Mesendoderm (in vitro differentiated cells): Measurements from ENCODE around the gene NDUFS1.
"Not testable (repeated sequence)": the region's sequence is repeated elsewhere in the genome, so short reads cannot be mapped to it uniquely, and the experiment has no call there.

Experiments
- DNase-seq: peaks from one replicate; pipeline ENCODE4 v3.0.0; 2013
- H2AK5ac ChIP-seq: 2 replicates; pipeline ENCODE4 v1.6.1; 2013; ENCODE audit warnings: low read length, inconsistent platforms
- H2BK120ac ChIP-seq: 2 replicates; pipeline ENCODE4 v1.6.1; 2013; ENCODE audit warnings: low read depth, mild to moderate bottlenecking, low read length, moderate library complexity, mixed read lengths
- H2BK15ac ChIP-seq: replicated peaks from 2 replicates; pipeline ENCODE4 v1.6.1; 2013; ENCODE audit warnings: low read depth, mild to moderate bottlenecking, moderate library complexity
- H2BK5ac ChIP-seq: 2 replicates; pipeline ENCODE4 v1.6.1; 2013; ENCODE audit warnings: low read length, inconsistent platforms
- H3K18ac ChIP-seq: 2 replicates; pipeline ENCODE4 v1.6.1; 2013; ENCODE audit warnings: mild to moderate bottlenecking, low read length, mixed read lengths
- H3K23ac ChIP-seq: one replicate; pipeline ENCODE4 v1.6.1; 2013; ENCODE audit warnings: low read length
- H3K27ac ChIP-seq: 2 replicates; pipeline ENCODE4 v1.5.1; 2013; ENCODE audit warnings: low read depth, mild to moderate bottlenecking, inconsistent platforms, low read length, moderate library complexity
- H3K27me3 ChIP-seq: 2 replicates; pipeline ENCODE4 v1.6.1; 2013; ENCODE audit warnings: low read length, control low read depth, mild to moderate bottlenecking, inconsistent platforms; ENCODE audit not compliant: insufficient read depth, poor library complexity
- H3K36me3 ChIP-seq: 2 replicates; pipeline ENCODE4 v1.6.1; 2013; ENCODE audit warnings: low read length, inconsistent platforms; ENCODE audit not compliant: control insufficient read depth, insufficient read depth
- H3K4ac ChIP-seq: one replicate; pipeline ENCODE4 v1.6.1; 2013; ENCODE audit warnings: low read depth, mild to moderate bottlenecking, low read length, moderate library complexity
- H3K4me1 ChIP-seq: 2 replicates; pipeline ENCODE4 v1.6.1; 2013; ENCODE audit warnings: low read depth, low read length, inconsistent platforms; ENCODE audit not compliant: control insufficient read depth
- H3K4me2 ChIP-seq: 2 replicates; pipeline ENCODE4 v1.6.1; 2013; ENCODE audit warnings: low read length
- H3K4me3 ChIP-seq: 2 replicates; pipeline ENCODE4 v1.5.1; 2013; ENCODE audit warnings: mild to moderate bottlenecking, low read length
- H3K56ac ChIP-seq: one replicate; pipeline ENCODE4 v1.6.1; 2013; ENCODE audit warnings: low read length
- H3K79me1 ChIP-seq: 2 replicates; pipeline ENCODE4 v1.6.1; 2013; ENCODE audit warnings: low read length, inconsistent platforms
- H3K79me2 ChIP-seq: 2 replicates; pipeline ENCODE4 v1.6.1; 2013; ENCODE audit warnings: mild to moderate bottlenecking, low read length; ENCODE audit not compliant: control insufficient read depth, insufficient read depth
- H3K9ac ChIP-seq: 2 replicates; pipeline ENCODE4 v1.6.1; 2013; ENCODE audit warnings: low read length, inconsistent platforms
- H4K5ac ChIP-seq: one replicate; pipeline ENCODE4 v1.6.1; 2013; ENCODE audit warnings: low read length
- H4K8ac ChIP-seq: one replicate; pipeline ENCODE4 v1.6.1; 2013; ENCODE audit warnings: low read depth, mild to moderate bottlenecking, control low read depth, low read length, moderate library complexity
- WGBS: extraction: QIAGEN DNeasy Blood & Tissue Kit; methylation state at CpG from one replicate; pipeline ENCODE4 v1.1.7; 2013; ENCODE audit warnings: low lambda C conversion rate, missing lambda C conversion rate; ENCODE audit not compliant: insufficient coverage; ENCODE audit errors: extremely low coverage; 5-methylcytosine and 5-hydroxymethylcytosine counted together

NDUFS1 gene

DNA sequence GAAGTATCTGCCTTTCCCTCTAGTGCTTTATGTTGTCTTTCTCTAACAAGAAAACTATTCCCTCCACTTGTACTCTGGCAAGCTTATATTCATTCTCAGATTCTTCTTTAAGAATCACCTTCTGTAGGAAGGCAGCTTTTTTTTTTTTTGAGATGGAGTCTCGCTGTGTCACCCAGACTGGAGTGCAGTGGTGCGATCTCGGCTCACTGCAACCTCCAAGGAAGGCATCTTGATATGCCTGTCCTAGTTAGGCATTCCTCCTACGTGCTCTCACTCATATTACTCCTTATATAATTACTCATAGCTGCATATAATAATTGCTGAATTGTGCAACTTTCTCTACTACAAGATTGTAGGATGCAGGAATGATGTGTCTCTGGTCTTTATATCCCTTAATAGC is 15.8 kb downstream of the NDUFS1 start:
- H3K79me1 ChIP-seq = no peaks in the 10 kb centered on the region
- no peak overlapping the region for H3K23ac ChIP-seq
- H3K18ac ChIP-seq = no peak overlapping the region
- no peak overlapping the region for H3K27ac ChIP-seq
- no peaks in the 10 kb centered on the region for H3K79me2 ChIP-seq
- no peak overlapping the region for H2BK120ac ChIP-seq
- H2BK5ac ChIP-seq = no peak overlapping the region
- H3K56ac ChIP-seq = no peak overlapping the region
- H3K4me3 ChIP-seq = no peak overlapping the region
- no peaks in the 10 kb centered on the region for H3K4me1 ChIP-seq
- no peak overlapping the region for H3K9ac ChIP-seq
- no peak overlapping the region for H2BK15ac ChIP-seq
- no peak for DNase-seq
- WGBS = no CpG with 5 or more reads among the region's 4 CpGs
- H3K27me3 ChIP-seq = no peaks in the 10 kb centered on the region
- H4K5ac ChIP-seq = no peak overlapping the region
- no peak overlapping the region for H3K4me2 ChIP-seq
- H4K8ac ChIP-seq = no peak overlapping the region
- H2AK5ac ChIP-seq = no peak overlapping the region
- no peak overlapping the region for H3K4ac ChIP-seq
- no peaks in the 10 kb centered on the region for H3K36me3 ChIP-seq

DNA sequence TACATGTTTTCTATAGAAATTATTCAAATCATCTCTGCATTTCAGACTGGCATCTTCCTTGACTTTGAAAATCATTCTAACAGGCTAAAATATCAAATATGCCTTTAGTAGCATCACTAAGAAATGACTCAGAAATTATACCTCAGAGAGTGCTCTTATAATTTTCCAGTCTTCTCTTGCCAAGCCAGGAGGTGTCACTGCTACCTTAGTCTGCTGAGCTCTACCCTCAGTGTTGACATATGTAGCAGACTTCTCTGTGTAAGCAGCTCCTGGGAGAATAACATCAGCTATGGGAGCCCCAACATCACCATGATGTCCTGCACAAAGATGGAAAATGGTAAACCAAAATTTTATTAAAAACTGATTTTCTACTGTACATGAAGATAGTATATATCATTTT is 31.6 kb downstream of the NDUFS1 start:
- Histone ChIP-seq H2BK120ac (no peak overlapping the region), H3K4ac (no peak overlapping the region), H3K9ac (no peak overlapping the region), H3K4me2 (no peak overlapping the region), H2BK15ac (no peak overlapping the region), H3K79me2 (no peaks in the 10 kb centered on the region), H2BK5ac (no peak overlapping the region), H3K27ac (no peak overlapping the region), H3K18ac (no peak overlapping the region), H3K4me1 (no peaks in the 10 kb centered on the region), H4K5ac (no peak overlapping the region), H4K8ac (no peak overlapping the region), H3K56ac (no peak overlapping the region), H3K23ac (no peak overlapping the region), H2AK5ac (no peak overlapping the region), H3K27me3 (no peaks in the 10 kb centered on the region), H3K79me1 (no peaks in the 10 kb centered on the region), H3K36me3 (no peaks in the 10 kb centered on the region), H3K4me3 (no peak overlapping the region)
- peak; percentile 18 for DNase-seq

DNA sequence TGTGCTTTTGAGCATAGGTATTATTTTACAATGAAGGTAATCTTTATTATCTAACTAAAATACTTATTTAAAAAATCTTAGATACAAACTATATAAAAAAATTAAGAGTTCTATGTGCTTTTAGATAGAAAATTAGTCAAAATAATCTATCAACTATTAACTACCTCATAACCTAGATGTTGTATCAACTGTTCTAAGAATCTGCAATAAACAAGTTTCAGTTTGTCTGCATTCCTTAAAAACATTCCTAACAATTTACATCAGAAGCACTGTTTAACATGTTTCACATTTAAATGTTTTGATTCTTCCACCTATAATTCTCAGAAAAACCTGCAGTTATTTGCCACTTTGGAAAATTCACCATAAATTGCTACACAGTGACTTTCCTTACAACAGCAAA is 33.3 kb downstream of the NDUFS1 start:
- Histone ChIP-seq H3K79me1 (no peaks in the 10 kb centered on the region), H3K27ac (no peak overlapping the region), H3K56ac (no peak overlapping the region), H3K9ac (no peak overlapping the region), H3K4me3 (no peak overlapping the region), H3K36me3 (no peaks in the 10 kb centered on the region), H2AK5ac (no peak overlapping the region), H3K79me2 (no peaks in the 10 kb centered on the region), H3K4me2 (no peak overlapping the region), H4K8ac (no peak overlapping the region), H2BK120ac (no peak overlapping the region), H3K23ac (no peak overlapping the region), H2BK15ac (no peak overlapping the region), H2BK5ac (no peak overlapping the region), H4K5ac (no peak overlapping the region), H3K18ac (no peak overlapping the region), H3K4ac (no peak overlapping the region), H3K4me1 (no peaks in the 10 kb centered on the region), H3K27me3 (no peaks in the 10 kb centered on the region)
- DNase-seq = no peak

DNA sequence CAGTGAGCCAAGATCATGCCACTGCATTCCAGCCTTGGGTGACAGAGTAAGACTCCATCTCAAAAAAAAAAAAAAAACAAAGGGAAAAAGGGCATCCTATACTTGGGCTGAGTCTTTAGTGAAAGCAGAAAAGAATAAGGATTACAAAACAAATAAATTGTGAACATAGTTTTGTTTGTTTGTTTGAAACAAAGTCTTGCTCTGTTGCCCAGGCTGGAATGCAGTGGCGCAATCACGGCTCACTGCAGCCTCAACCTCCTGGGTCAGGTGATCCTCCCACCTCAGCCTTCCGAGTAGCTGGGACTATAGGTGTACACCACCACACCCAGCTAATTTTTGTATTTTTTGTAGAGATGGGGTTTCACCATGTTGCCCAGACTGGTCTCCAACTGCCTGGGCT is 36.7 kb downstream of the NDUFS1 start:
- H3K4me2 ChIP-seq, H2AK5ac ChIP-seq, H2BK120ac ChIP-seq, H3K79me1 ChIP-seq, H3K4me1 ChIP-seq, H2BK5ac ChIP-seq, H2BK15ac ChIP-seq, H3K18ac ChIP-seq, H3K9ac ChIP-seq, H3K79me2 ChIP-seq, H3K56ac ChIP-seq, H4K8ac ChIP-seq, H3K27me3 ChIP-seq, H3K23ac ChIP-seq, H4K5ac ChIP-seq, DNase-seq, H3K4ac ChIP-seq, H3K27ac ChIP-seq, H3K36me3 ChIP-seq, H3K4me3 ChIP-seq: not testable (repeated sequence)
- WGBS = no CpG with 5 or more reads among the region's 3 CpGs

DNA sequence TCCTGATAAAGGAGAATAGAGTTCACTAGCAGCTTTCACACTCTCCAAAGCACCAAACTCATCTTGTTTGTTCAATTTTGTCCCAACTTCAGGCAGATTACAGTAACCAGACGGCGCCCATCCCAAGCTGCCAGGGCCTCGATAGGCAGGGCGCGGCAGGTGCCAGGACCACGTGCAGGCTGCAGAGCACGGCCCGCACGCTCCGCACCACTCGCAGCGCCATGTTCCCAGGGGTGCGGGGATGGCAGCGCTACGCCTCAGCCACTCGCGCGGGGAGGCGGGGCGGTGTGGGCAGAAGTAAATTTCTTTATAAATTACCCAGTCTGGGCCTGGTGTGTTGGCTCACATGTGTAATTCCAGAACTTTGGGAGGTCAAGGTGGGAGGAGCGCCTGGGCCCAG is 43.0 kb downstream of the NDUFS1 start:
- no peak overlapping the region for H4K8ac ChIP-seq
- no peaks in the 10 kb centered on the region for H3K36me3 ChIP-seq
- no peaks in the 10 kb centered on the region for H3K79me2 ChIP-seq
- H2BK15ac ChIP-seq = no peak overlapping the region
- no peak overlapping the region for H3K4me3 ChIP-seq
- no peak overlapping the region for H3K4ac ChIP-seq
- no peak overlapping the region for H3K27ac ChIP-seq
- no peak overlapping the region for H4K5ac ChIP-seq
- H3K79me1 ChIP-seq = no peaks in the 10 kb centered on the region
- no peak overlapping the region for H3K18ac ChIP-seq
- no peak overlapping the region for H2BK120ac ChIP-seq
- no peak overlapping the region for H2AK5ac ChIP-seq
- DNase-seq = no peak
- no peak overlapping the region for H2BK5ac ChIP-seq
- H3K4me2 ChIP-seq = no peak overlapping the region
- H3K27me3 ChIP-seq = no peaks in the 10 kb centered on the region
- no peaks in the 10 kb centered on the region for H3K4me1 ChIP-seq
- no peak overlapping the region for H3K56ac ChIP-seq
- no CpG with 5 or more reads among the region's 21 CpGs for WGBS
- no peak overlapping the region for H3K23ac ChIP-seq
- no peak overlapping the region for H3K9ac ChIP-seq

DNA sequence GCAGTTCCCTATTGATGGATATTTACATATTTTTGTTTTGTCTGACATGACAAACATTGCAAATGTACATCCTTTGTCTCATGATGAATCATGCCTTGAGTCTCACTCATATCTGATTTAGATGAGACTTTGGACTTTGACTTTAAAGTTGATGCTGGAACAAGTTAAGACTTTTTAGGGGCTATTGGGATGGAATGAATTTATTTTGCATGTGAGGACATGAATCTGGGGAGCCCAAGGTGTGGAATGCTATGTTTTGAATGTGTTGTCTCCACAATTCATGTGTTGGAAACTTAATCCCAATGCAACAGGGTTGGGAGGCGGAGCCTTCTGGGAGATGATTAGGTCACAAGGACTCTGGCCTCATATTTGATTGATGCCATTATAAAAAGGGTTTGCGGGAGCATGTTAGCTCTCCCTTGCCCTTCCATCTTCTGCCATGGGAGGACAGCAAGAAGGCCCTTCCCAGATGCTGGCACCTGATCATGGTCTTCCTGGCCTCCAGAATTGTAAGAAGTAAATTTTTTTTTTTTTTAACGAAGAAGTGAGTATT is 44.1 kb downstream of the NDUFS1 start:
- Histone ChIP-seq H2BK15ac (no peak overlapping the region), H2BK120ac (no peak overlapping the region), H4K8ac (no peak overlapping the region), H4K5ac (no peak overlapping the region), H3K18ac (no peak overlapping the region), H3K27me3 (no peaks in the 10 kb centered on the region), H3K79me1 (no peaks in the 10 kb centered on the region), H2AK5ac (no peak overlapping the region), H3K4me3 (no peak overlapping the region), H3K23ac (no peak overlapping the region), H3K4me2 (no peak overlapping the region), H2BK5ac (no peak overlapping the region), H3K9ac (no peak overlapping the region), H3K79me2 (no peaks in the 10 kb centered on the region), H3K4ac (no peak overlapping the region), H3K27ac (no peak overlapping the region), H3K56ac (no peak overlapping the region), H3K36me3 (no peaks in the 10 kb centered on the region), H3K4me1 (no peaks in the 10 kb centered on the region)
- no peak for DNase-seq
- WGBS = no CpG with 5 or more reads among the region's 3 CpGs
